ENCODE data around the gene CSMD2.

The CSMD2 gene

DNA sequence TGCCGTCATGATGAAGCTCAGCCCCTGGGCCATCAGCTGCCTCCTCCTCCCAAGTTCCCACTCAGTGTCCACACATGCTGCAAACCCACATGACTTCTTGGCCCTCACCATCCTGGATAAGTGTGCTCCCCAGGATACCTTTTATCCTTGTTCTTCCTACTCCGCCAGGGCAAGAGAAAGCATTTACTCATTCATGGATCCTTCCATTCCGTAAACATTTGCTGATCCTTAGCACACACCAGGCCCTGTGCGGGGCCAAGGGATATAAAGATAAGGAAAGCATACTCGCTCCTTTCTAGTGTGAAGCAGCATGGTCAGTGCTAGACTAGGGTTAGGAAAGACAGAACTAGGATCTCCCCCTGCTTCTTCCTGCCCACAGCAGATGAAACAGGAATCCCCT lies 423.3 kb downstream of the CSMD2 start:
- no peaks in the 10 kb centered on the region for H3K9me2 ChIP-seq (replicated peaks; ENCODE audit: insufficient read depth, low read length)
- H3K79me2 ChIP-seq (ENCODE audit: insufficient read depth, low read length) = no peaks in the 10 kb centered on the region
- no peaks in the 10 kb centered on the region for H3K27me3 ChIP-seq (ENCODE audit: low read length)
- no peak overlapping the region for H3K4me2 ChIP-seq (ENCODE audit: low read depth, low read length, poor library complexity, severe bottlenecking)
- no peaks in the 10 kb centered on the region for H3F3A ChIP-seq (ENCODE audit: insufficient read depth)
- H2AFZ ChIP-seq (ENCODE audit: low read depth, low read length, severe bottlenecking) = no peak overlapping the region
- no peaks in the 10 kb centered on the region for H3K36me3 ChIP-seq (ENCODE audit: low read length)
- no peaks in the 10 kb centered on the region for H4K20me1 ChIP-seq (ENCODE audit: low read depth, low read length)
- H3K27ac ChIP-seq (ENCODE audit: low read depth, low read length) = no peak overlapping the region
- no peaks in the 10 kb centered on the region for H3K9me3 ChIP-seq (ENCODE audit: insufficient read depth, low read length)
- H3K9ac ChIP-seq (ENCODE audit: low read length) = no peak overlapping the region
- TF ChIP-seq, protein P1, sequence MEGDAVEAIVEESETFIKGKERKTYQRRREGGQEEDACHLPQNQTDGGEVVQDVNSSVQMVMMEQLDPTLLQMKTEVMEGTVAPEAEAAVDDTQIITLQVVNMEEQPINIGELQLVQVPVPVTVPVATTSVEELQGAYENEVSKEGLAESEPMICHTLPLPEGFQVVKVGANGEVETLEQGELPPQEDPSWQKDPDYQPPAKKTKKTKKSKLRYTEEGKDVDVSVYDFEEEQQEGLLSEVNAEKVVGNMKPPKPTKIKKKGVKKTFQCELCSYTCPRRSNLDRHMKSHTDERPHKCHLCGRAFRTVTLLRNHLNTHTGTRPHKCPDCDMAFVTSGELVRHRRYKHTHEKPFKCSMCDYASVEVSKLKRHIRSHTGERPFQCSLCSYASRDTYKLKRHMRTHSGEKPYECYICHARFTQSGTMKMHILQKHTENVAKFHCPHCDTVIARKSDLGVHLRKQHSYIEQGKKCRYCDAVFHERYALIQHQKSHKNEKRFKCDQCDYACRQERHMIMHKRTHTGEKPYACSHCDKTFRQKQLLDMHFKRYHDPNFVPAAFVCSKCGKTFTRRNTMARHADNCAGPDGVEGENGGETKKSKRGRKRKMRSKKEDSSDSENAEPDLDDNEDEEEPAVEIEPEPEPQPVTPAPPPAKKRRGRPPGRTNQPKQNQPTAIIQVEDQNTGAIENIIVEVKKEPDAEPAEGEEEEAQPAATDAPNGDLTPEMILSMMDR (IDR thresholded peaks at IDR 0.05; ENCODE audit: insufficient read depth, low read length, poor library complexity, severe bottlenecking) = no peak
- H3K4me3 ChIP-seq (ENCODE audit: insufficient read depth, low read length, poor library complexity, severe bottlenecking) = no peak overlapping the region

DNA sequence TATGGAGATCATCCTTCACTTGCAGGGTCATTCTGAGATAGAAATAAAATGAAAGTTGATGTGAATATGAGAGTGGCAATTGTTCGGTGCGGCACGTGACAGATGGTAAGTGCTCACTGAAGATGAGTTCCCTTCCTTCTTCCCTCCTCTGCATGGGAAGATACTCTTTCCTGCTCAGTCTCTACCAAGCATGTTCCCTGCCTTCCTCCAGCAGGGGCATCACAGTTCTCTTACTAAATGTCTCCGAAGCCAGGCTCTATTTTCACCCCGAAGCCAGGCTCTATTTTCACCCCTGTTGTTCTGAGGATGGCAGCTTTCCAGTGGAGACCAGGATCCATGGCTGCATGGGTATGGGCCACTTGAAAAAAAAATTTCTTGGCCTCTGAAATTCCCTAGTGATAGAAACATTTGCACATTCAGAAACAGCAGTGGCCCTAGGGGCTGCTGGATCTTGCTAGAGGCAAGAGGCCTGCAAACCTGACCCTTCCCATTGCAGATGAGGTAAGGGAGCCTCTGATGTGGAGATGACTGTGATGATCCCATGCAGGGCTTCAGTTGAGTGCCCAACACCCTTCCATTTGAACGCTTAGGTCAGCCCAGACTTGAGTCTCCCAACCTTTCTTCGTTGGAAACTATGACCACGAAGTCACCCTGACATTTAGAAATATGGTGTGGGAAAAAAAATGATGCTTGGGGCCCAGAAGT lies 424.8 kb downstream of the CSMD2 start:
- Histone ChIP-seq H3K27me3 (ENCODE audit: low read length) (no peaks in the 10 kb centered on the region), H3K27ac (ENCODE audit: low read depth, low read length) (no peak overlapping the region), H3K4me2 (ENCODE audit: low read depth, low read length, poor library complexity, severe bottlenecking) (no peak overlapping the region), H3K79me2 (ENCODE audit: insufficient read depth, low read length) (no peaks in the 10 kb centered on the region), H3K9ac (ENCODE audit: low read length) (no peak overlapping the region), H3K36me3 (ENCODE audit: low read length) (no peaks in the 10 kb centered on the region), H4K20me1 (ENCODE audit: low read depth, low read length) (no peaks in the 10 kb centered on the region), H3K4me3 (ENCODE audit: insufficient read depth, low read length, poor library complexity, severe bottlenecking) (no peak overlapping the region), H3F3A (ENCODE audit: insufficient read depth) (no peaks in the 10 kb centered on the region), H3K9me3 (ENCODE audit: insufficient read depth, low read length) (no peaks in the 10 kb centered on the region), H3K9me2 (replicated peaks; ENCODE audit: insufficient read depth, low read length) (no peaks in the 10 kb centered on the region), H2AFZ (ENCODE audit: low read depth, low read length, severe bottlenecking) (no peak overlapping the region)
- no peak for TF ChIP-seq EZH2phosphoT487 (conservative IDR thresholded peaks at IDR 0.05; ENCODE audit: low read length)
- TF ChIP-seq, protein P1 (IDR thresholded peaks at IDR 0.05; ENCODE audit: insufficient read depth, low read length, poor library complexity, severe bottlenecking) = no peak

DNA sequence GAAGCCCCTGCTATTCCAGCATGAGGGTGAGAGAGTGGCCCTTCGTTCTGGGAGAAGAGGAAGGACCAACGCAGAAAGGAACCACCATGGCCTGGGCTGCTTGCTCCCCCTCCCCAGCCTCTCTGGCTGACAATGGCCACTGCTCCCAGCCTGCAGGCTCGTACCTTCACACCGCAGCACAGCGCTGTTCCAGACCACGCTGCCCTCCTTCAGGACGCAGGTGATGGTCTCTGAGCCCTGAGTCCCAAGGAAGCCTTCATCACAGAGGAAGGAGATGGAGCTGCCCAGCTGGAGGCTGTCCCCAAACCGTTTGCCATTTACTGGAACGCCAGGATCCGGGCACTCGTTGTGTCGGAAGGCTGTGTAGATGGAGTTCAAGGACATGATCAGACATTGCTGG lies 426.1 kb downstream of the CSMD2 start:
- Histone ChIP-seq H3K27ac (ENCODE audit: low read depth, low read length) (no peak overlapping the region), H3F3A (ENCODE audit: insufficient read depth) (no peaks in the 10 kb centered on the region), H3K9me3 (ENCODE audit: insufficient read depth, low read length) (no peaks in the 10 kb centered on the region), H3K36me3 (ENCODE audit: low read length) (no peaks in the 10 kb centered on the region), H3K4me2 (ENCODE audit: low read depth, low read length, poor library complexity, severe bottlenecking) (no peak overlapping the region), H4K20me1 (ENCODE audit: low read depth, low read length) (no peaks in the 10 kb centered on the region), H3K27me3 (ENCODE audit: low read length) (no peaks in the 10 kb centered on the region), H3K79me2 (ENCODE audit: insufficient read depth, low read length) (no peaks in the 10 kb centered on the region), H3K9ac (ENCODE audit: low read length) (no peak overlapping the region), H3K4me3 (ENCODE audit: insufficient read depth, low read length, poor library complexity, severe bottlenecking) (no peak overlapping the region), H3K9me2 (replicated peaks; ENCODE audit: insufficient read depth, low read length) (no peaks in the 10 kb centered on the region), H2AFZ (ENCODE audit: low read depth, low read length, severe bottlenecking) (no peak overlapping the region)
- no peak for TF ChIP-seq EZH2phosphoT487 (conservative IDR thresholded peaks at IDR 0.05; ENCODE audit: low read length)
- TF ChIP-seq, protein P1 (IDR thresholded peaks at IDR 0.05; ENCODE audit: insufficient read depth, low read length, poor library complexity, severe bottlenecking) = no peak
